H1 (cell line): ENCODE data around the gene EGFR.

Experiments used
- ASH2L ChIP-seq: fragments of 200-600, 300-600 bp; sonication (generic); IDR thresholded peaks from one replicate; pipeline ENCODE4 v1.7.1; 2017; ENCODE audit warnings: low read length
- BCL11A ChIP-seq, 2 experiments: IDR thresholded peaks; one replicate each; pipeline ENCODE4 v1.6.1; 2011; ENCODE audit warnings: low read depth in 2 of 2, low read length in 2 of 2, mild to moderate bottlenecking in 2 of 2
- EZH2 ChIP-seq: fragments of 200-600 bp; sonication (generic); IDR thresholded peaks from 2 replicates; pipeline ENCODE4 v1.7.1; 2012; ENCODE audit warnings: low read depth, mild to moderate bottlenecking, moderate library complexity, low read length, inconsistent platforms; ENCODE audit not compliant: severe bottlenecking
- PHF8 ChIP-seq: fragments of 200-600 bp; sonication (generic); conservative IDR thresholded peaks from 2 replicates; pipeline ENCODE4 v1.7.1; 2012; ENCODE audit warnings: low read depth, mild to moderate bottlenecking, inconsistent platforms, low read length, moderate library complexity
- POLR2A ChIP-seq, 2 experiments: IDR thresholded peaks; 1 replicate in 1 of 2; 2 replicates in 1 of 2; pipeline ENCODE4 v1.6.1; 2011; ENCODE audit warnings: low read depth in 2 of 2, low read length in 2 of 2, mild to moderate bottlenecking in 2 of 2; ENCODE audit errors: control extremely low read depth in 1 of 2
- RAD21 ChIP-seq, 2 experiments: IDR thresholded peaks in 1 of 2; conservative IDR thresholded peaks in 1 of 2; 2 replicates each; pipeline ENCODE4 v1.6.1; 2011; ENCODE audit warnings: low read depth in 2 of 2, low read length in 2 of 2, improper control_type of control experiment in 1 of 2, inconsistent platforms in 1 of 2, mild to moderate bottlenecking in 1 of 2, moderate library complexity in 1 of 2
- RFX5 ChIP-seq: IDR thresholded peaks from 2 replicates; pipeline ENCODE4 v1.6.1; 2011; ENCODE audit warnings: low read depth, low read length, improper control_type of control experiment, borderline replicate concordance
- SUZ12 ChIP-seq: fragments of 200-600 bp; sonication (generic); IDR thresholded peaks from 2 replicates; pipeline ENCODE4 v1.6.1; 2012; ENCODE audit warnings: mild to moderate bottlenecking, inconsistent platforms, low read length, moderate library complexity, mixed read lengths
- TAF7 ChIP-seq: optimal IDR thresholded peaks from 2 replicates; pipeline ENCODE3; 2011; ENCODE audit warnings: low read depth, mild to moderate bottlenecking, inconsistent platforms, low read length, moderate library complexity, borderline replicate concordance
- YY1 ChIP-seq: IDR thresholded peaks from 2 replicates; pipeline ENCODE4 v1.6.1; 2011; ENCODE audit warnings: low read depth, mild to moderate bottlenecking, low read length
- TF ChIP-seq, protein P1 (sequence below), 3 experiments: IDR thresholded peaks; 1 replicate in 2 of 3; 2 replicates in 1 of 3; pipeline versions ENCODE4 v1.5.1 to v1.6.1; 2011; ENCODE audit warnings: low read length in 3 of 3, mild to moderate bottlenecking in 3 of 3, inconsistent platforms in 2 of 3, low read depth in 1 of 3, moderate library complexity in 1 of 3; ENCODE audit not compliant: insufficient read depth in 1 of 3; ENCODE audit errors: control extremely low read depth in 1 of 3

DNA sequence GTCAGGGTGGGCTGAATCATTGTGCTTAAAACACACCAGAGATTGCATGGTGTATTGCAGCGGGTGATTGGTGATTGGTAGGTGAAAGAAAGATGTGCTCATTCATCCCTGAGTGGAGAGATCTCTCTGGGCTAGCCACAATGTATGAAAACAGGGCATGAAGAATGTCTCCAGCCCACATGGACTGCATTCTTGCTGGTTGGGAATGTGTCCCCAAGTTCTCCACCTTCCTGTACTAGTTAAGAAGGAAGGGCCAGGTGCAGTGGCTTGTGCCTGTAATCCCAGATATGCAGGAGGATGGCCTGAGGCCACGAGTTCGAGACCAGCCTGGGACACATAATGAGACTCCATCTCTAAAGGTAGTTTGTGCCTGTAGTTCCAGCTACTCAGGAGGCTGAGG, 232.5 kb downstream of the EGFR start:
- TF ChIP-seq POLR2A (IDR thresholded peaks at IDR 0.05; ENCODE audit: control extremely low read depth in 1 of 2, low read depth in 2 of 2, low read length in 2 of 2) (no peak), ASH2L (no peak), BCL11A (IDR thresholded peaks at IDR 0.05; ENCODE audit: low read depth in 2 of 2, low read length in 2 of 2) (no peak), EZH2 (no peak), PHF8 (no peak), RFX5 (no peak), TAF7 (no peak), SUZ12 (no peak), YY1 (no peak), RAD21 (IDR thresholded peaks at IDR 0.05 in 1 of 2, conservative IDR thresholded peaks at IDR 0.05 in 1 of 2; ENCODE audit: low read depth in 2 of 2, low read length in 2 of 2) (no peak)
- TF ChIP-seq, protein P1, sequence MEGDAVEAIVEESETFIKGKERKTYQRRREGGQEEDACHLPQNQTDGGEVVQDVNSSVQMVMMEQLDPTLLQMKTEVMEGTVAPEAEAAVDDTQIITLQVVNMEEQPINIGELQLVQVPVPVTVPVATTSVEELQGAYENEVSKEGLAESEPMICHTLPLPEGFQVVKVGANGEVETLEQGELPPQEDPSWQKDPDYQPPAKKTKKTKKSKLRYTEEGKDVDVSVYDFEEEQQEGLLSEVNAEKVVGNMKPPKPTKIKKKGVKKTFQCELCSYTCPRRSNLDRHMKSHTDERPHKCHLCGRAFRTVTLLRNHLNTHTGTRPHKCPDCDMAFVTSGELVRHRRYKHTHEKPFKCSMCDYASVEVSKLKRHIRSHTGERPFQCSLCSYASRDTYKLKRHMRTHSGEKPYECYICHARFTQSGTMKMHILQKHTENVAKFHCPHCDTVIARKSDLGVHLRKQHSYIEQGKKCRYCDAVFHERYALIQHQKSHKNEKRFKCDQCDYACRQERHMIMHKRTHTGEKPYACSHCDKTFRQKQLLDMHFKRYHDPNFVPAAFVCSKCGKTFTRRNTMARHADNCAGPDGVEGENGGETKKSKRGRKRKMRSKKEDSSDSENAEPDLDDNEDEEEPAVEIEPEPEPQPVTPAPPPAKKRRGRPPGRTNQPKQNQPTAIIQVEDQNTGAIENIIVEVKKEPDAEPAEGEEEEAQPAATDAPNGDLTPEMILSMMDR (IDR thresholded peaks at IDR 0.05; ENCODE audit: control extremely low read depth in 1 of 3, insufficient read depth in 1 of 3, low read depth in 1 of 3, low read length in 3 of 3), result no peak
